ELF-1 (cell line): ENCODE measurements around the gene C6.

Experiments used
- DNase-seq: peaks from one replicate; pipeline ENCODE4 v3.0.0-alpha.2; 2016; ENCODE audit warnings: low read depth, low spot score

Gene C6

GRCh38 chr5:41127967-41128690 is 85.2 kb downstream of the C6 start:
- no peak for DNase-seq

GRCh38 chr5:41122459-41122858 is 90.9 kb downstream of the C6 start:
- peak; percentile 1 for DNase-seq

- no peak for DNase-seq
Observed at GRCh38 chr5:41120600-41120999, 92.7 kb downstream of the C6 start.

- DNase-seq = no peak
Observed at GRCh38 chr5:41118177-41118576, 95.2 kb downstream of the C6 start.

- no peak for DNase-seq
Observed at GRCh38 chr5:41115281-41115680, 98.1 kb downstream of the C6 start.

GRCh38 chr5:41112486-41113455 is 100.6 kb downstream of the C6 start:
- DNase-seq = no peak

GRCh38 chr5:41109186-41109585 is 104.1 kb downstream of the C6 start:
- no peak for DNase-seq

GRCh38 chr5:41102341-41102740 is 111.0 kb downstream of the C6 start:
- DNase-seq = no peak

GRCh38 chr5:41097642-41098041 is 115.7 kb downstream of the C6 start:
- DNase-seq = no peak

- DNase-seq = no peak
Observed at GRCh38 chr5:41095324-41096101, 117.8 kb downstream of the C6 start.

GRCh38 chr5:41094871-41095270 is 118.5 kb downstream of the C6 start:
- DNase-seq = no peak

- DNase-seq = no peak
Observed at GRCh38 chr5:41093803-41094202, 119.5 kb downstream of the C6 start.
